ENCODE data around the gene MAP7D3.
A peak's percentile ranks its signal among the peaks of the same experiment; 100 is the strongest.
"Not testable (repeated sequence)": the region's sequence is repeated elsewhere in the genome, so short reads cannot be mapped to it uniquely, and the experiment has no call there.

MAP7D3 gene

DNA sequence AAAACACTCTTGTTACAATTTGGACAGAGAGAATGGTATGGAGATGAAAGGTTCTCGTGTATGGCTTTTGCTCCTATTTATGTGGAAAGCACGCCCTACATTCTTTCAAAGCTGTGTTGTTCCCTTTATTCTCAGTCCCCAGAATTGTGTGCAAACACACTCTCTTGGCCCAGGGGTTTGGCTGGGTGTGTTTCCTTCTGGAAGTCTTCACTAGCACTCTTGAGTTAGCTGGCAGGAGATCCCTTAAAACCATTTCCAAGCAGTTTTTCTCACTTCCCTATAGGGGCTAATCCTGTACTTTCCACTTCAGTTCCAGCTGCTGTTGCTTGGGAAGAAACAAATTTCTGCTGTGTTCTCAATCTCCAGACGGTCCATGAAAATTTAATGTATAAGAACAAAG, 68.8 kb downstream of the MAP7D3 start:
- no peak for DNase-seq

DNA sequence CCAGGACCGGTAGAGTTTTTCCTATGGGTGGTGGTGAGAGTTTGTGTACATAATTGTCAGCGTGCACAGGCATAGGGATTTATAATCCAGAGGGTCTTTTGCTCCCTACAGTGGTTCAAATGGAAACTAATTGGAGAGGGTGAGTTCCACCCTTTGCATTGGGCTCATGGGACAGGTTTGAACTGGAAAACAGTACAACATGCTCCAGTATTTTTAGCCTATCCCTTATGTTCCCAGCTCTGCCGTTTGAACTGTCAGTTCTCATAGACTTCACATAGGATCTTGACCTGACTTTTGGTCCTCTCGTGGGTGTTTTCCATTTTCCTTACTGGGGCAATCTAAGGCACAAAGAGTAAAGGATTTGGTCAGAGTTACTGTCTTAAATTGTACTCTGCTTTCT, 72.1 kb downstream of the MAP7D3 start:
- DNase-seq = no peak

DNA sequence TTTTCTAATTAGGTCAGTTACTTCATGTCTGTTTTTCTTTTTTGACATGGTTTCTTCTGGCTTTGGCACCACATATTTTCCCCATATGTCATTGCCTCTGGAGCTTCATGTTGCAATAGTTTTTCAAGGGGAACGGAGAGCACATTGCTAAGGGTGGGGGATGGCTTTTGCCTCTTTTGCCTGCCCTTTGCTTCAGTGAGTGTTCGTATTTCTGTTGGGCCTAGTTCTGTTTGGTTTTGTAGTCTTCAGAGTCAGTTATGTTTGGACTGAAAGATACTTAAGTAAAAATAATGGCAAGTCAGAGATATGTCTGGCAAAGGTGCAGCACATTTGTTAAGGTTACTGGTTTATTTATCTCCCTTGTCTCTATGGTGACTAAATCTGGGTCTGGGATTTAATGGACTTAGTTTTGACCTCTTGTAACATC, 74.8 kb downstream of the MAP7D3 start:
- DNase-seq = no peak

DNA sequence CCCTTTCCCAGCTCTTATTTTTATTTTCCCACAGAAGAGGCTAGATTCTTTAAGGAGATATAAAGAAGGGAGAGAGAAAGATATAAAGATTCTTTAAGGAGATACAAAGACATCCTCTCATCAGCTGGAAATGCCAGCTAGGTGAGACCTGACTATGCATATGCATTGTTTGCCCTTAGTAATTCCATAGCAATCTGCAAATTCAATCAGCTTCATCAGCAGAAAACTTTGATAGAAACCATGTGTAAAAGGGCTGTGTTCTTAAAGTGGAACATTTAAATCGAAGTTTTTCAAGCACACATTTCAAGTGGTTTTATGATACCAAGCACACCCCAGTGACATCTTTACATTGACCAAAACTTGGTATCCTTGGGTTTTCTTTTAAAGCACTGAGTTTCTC, 79.8 kb downstream of the MAP7D3 start:
- no peak for DNase-seq

DNA sequence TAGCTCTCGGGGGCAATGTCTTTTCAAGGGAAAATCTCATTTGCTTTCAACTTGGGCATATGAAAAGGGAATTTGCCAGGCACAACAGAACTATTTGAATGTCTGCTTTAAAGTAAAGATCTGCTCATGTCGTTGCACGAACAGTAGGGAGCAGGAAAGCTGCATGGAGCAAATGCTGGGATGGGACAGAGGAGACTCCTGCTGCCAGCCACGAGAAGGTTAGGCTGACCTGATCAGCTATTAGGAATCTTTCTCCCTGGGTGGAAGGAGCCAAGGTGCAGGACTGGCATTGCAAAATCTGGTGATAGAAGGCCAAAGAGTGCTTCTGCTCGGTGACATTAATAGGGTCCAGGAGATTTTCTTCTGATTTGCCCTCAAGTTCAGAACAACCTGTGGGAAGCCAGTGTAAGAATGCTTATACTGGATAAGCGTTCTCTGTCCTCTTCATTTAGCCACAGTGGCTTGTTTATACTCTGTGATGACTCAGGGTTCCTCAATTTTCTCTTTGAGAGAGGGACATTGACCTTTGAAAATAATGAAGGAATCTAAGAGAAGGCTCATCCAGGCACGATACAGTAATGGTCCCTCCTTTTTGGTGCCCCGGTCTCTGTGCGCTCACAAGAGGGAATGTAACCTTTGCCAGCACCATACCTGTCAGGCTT, 80.9 kb downstream of the MAP7D3 start:
- DNase-seq = no peak

DNA sequence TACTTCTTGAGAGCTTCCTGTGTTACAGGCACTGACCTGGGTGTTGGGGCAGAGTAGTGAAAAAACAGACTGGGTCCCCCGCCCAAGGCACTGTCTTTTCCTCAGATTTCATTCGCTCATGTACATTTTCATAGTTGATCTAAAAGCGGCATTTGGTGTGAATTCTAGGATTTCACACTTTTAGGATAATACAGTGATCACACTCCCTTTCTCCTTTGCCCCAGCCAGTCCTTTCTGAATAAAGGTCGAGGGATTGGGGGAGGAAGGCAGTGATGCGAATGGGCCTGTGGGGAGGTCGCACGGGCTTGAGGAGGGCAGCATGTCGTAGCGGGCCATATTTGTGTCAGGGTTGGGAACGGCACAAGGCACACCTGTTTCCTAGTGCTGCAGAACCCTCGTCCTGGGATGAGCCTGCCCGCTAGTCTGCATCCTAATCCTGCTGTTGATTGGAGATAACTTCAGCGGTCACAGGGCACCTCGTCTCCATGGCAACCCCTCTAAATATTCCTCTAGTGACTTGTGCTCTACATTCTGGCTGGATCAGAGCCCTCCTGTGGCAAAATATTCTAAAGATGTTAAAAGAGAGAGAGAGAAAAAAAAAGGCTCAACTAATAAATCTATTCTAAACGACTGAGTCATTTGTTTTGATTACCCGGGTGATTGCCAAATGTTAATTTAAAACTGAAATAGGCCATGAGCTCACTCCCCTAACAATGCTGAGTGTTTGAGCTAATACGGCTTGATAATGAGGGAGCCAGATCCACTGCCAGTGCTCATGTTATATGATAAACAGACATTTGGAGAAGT, 82.1 kb downstream of the MAP7D3 start:
- DNase-seq = no peak

DNA sequence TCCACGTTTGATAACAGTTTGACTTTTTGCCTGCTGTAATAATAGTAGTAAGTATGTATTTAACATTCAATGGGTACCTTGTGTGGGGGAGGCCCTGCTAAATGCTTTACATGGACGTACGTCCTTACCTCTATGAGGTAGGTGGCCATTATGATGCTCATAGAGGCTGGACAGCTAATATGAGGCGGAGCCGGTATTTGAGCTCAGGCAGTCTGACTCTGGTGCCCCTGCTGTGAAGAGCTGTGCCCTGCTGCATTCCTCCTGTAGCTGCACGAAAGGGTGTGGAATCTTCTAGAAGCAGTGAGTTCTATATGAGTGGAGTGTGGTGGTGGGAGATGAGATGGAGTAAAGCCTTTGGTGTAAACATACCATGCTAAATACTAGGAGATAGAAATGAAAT, 83.2 kb downstream of the MAP7D3 start:
- DNase-seq = not testable (repeated sequence)

DNA sequence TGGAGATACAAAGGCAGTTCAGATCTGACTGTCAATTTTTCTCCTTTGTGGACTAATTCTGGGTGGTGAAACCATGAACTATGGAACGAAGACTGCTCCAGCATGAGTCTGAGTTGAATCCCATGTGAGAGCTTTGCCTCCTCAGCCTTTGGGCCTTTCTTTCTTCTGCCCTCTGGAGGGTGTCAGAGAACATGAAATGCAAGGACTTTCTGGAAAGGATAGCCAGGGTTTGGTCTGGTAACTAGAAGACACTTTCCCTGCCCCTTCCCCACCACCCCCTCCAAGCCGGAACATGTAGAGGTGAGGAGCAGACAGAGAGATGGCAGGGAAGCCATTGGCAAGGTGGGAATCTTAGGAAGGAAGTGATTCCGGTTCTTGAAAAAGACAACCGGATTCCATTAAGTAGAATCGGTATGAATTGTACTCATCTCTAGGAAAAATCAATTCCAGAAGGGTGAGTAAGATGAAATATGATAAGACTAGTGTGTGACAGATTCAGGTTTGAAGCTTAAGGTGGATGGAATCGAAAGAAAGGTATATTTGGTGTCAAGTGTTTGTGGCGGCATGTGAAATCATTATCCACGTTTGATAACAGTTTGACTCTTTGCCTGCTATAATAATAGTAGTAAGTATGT, 84.9 kb downstream of the MAP7D3 start:
- peak in 3 of 4 experiments; percentile 16 to 36 (median 29) for DNase-seq

DNA sequence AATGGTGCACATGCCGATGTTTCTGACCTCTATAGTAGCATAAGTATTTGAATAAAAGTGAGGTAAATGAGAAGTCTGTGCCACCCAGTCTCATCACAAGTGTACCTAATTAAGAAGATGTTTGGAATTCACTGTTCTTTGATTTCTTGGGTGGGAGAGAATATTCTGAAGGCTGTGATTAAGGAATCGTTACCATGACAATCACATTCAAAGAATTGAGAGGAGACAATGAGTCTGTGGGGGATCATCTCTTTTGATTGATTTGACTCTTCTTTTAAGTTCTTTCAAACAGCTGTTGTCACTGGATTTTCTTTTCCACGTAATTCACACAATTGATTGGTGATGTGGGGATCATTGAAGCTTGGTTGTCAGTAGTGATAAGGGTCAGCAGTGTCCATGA, 85.8 kb downstream of the MAP7D3 start:
- no peak for DNase-seq

DNA sequence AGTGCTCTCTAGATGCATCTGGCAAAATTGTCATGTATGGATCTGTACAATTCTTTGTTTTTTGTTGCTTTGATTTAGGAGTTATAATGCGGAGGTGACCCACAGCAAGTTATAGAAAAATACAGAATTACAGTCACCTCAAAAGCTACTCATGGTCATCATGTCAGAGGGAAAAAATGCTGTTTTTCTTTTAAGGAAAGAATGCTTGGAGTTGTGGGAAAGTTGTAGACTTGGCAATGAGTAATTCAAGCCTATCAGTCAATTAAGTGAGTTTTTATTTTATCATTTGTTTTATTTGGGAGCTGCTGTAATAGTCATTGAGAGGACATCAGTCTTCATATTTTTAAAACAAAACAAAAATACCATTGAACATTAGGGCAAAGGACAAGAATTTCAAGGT, 87.5 kb downstream of the MAP7D3 start:
- no peak for DNase-seq

All from suppressor macrophage (primary cell).